ENCODE data around the gene ENTPD3. TPM values are rescaled to one million over a fixed set of nuclear protein-coding genes. Genes with fewer than 3 reads are reported as not detected.

Gene ENTPD3
- total RNA-seq, 1 experiment from 2014 or later = not detected

GRCh38 chr3:40470701-40471100 lies 83.7 kb downstream of the ENTPD3 start:
- no peaks in the 10 kb centered on the region; the same call in 1 of the 2 replicates for H3K27me3 Mint-ChIP-seq (ENCODE audit: low read depth)
- no peak overlapping the region for H3K56ac ChIP-seq (ENCODE audit: insufficient read length, low read depth, low read length)
- WGBS (ENCODE audit: extremely low coverage, insufficient read length, low lambda C conversion rate) = no CpG with 5 or more reads among the region's 4 CpGs
- H3K27ac Mint-ChIP-seq = no peak overlapping the region
- no peak overlapping the region for H3K23ac ChIP-seq (ENCODE audit: insufficient read length, low read depth, low read length)
- peaks cover 6 to 13% (median 8%) of the 10 kb centered on the region in 3 experiments; a peak in 4 of 7 replicates for H3K36me3 Mint-ChIP-seq (ENCODE audit: insufficient read depth in 1 of 3, low read depth in 3 of 3)
- 0 out of 4 replicates have a peak, but pooled peaks cover 0 to 2% of the 10 kb centered on the region in 2 experiments for H3K4me1 Mint-ChIP-seq
- H4K91ac ChIP-seq (ENCODE audit: insufficient read length, low read depth, low read length) = no peak overlapping the region
- H3K27ac ChIP-seq (ENCODE audit: insufficient read length, low read depth, low read length) = no peak overlapping the region
- H3K9ac ChIP-seq (ENCODE audit: extremely low read depth, insufficient read length, low read length) = no peak overlapping the region
- no peak overlapping the region for H3T11ph ChIP-seq (ENCODE audit: low read length)
- H3K9me3 ChIP-seq (ENCODE audit: control insufficient read depth, low read depth, low read length) = no peaks in the 10 kb centered on the region
- no peak for DNase-seq
- H2AK5ac ChIP-seq (ENCODE audit: insufficient read length, low read length) = no peak overlapping the region
- no peaks in the 10 kb centered on the region for H3K79me2 ChIP-seq (ENCODE audit: insufficient read depth, low read length)
- H3K9me3 Mint-ChIP-seq = no peaks in the 10 kb centered on the region
- H3K27me3 ChIP-seq (ENCODE audit: insufficient read depth, low read length) = no peaks in the 10 kb centered on the region
- no peak overlapping the region for H4K5ac ChIP-seq (ENCODE audit: insufficient read length, low read depth, low read length)
- H2BK12ac ChIP-seq (ENCODE audit: insufficient read length, low read depth, low read length) = no peak overlapping the region
- no peaks in the 10 kb centered on the region for H4K20me1 ChIP-seq (ENCODE audit: control insufficient read depth, insufficient read depth, insufficient read length)
- H2BK5ac ChIP-seq (ENCODE audit: insufficient read length, low read length) = no peak overlapping the region
- H3K4me2 ChIP-seq (ENCODE audit: insufficient read depth, insufficient read length, low read length) = no peak overlapping the region
- H3K4me3 Mint-ChIP-seq = no peak overlapping the region
- H3K14ac ChIP-seq (ENCODE audit: insufficient read depth, low read length) = no peak overlapping the region
- no peak overlapping the region for H3K4ac ChIP-seq (ENCODE audit: low read depth, low read length)
- no peak for TF ChIP-seq CTCF (conservative IDR thresholded peaks at IDR 0.05)
- no peak overlapping the region for H4K8ac ChIP-seq (replicated peaks; ENCODE audit: insufficient read length, low read depth, low read length)
- H3K23me2 ChIP-seq (ENCODE audit: insufficient read length, low read depth, low read length, poor library complexity, severe bottlenecking) = no peaks in the 10 kb centered on the region
- no peak overlapping the region for H3K18ac ChIP-seq (ENCODE audit: insufficient read length, low read depth, low read length)
- H2BK120ac ChIP-seq (ENCODE audit: low read depth, low read length, poor library complexity, severe bottlenecking) = no peak overlapping the region
- no peak overlapping the region for H2AFZ ChIP-seq (ENCODE audit: low read length)
- H2BK20ac ChIP-seq (ENCODE audit: low read depth, low read length, poor library complexity, severe bottlenecking) = no peak overlapping the region
- H2BK15ac ChIP-seq (ENCODE audit: low read depth, low read length) = no peak overlapping the region
- H3K4me1 ChIP-seq (ENCODE audit: insufficient read depth, low read length) = no peaks in the 10 kb centered on the region
- no peaks in the 10 kb centered on the region for H3K79me1 ChIP-seq (ENCODE audit: insufficient read depth, low read depth, low read length, poor library complexity, severe bottlenecking)

Measured in H9 (cell line).